Bronchial epithelial cell (primary cell): Measurements from ENCODE around the gene SRXN1. TPM values are rescaled to one million over a fixed set of nuclear protein-coding genes. Genes with fewer than 3 reads are reported as not detected.

Experiments
- DNase-seq: peaks from one replicate; pipeline ENCODE4 v3.0.0-alpha.2; 2010; ENCODE audit warnings: low read depth
- FAIRE-seq: peaks from 2 replicates; lab custom pipeline; 2011; peaks lifted over from hg19 to GRCh38; lab: Jason Lieb, UNC
- H3K27me3 ChIP-seq: 2 replicates; pipeline ENCODE4 v1.5.1; 2011; ENCODE audit warnings: low read length; ENCODE audit not compliant: control insufficient read depth, insufficient read depth
- H3K36me3 ChIP-seq: 2 replicates; pipeline ENCODE4 v1.5.1; 2011; ENCODE audit warnings: low read length; ENCODE audit not compliant: control insufficient read depth, insufficient read depth
- H3K4me3 ChIP-seq: 2 replicates; pipeline ENCODE4 v1.5.1; 2011; ENCODE audit warnings: mild to moderate bottlenecking, low read depth, low read length, control low read depth
- CTCF ChIP-seq: IDR thresholded peaks from 2 replicates; pipeline ENCODE4 v1.5.1; 2011; ENCODE audit warnings: mild to moderate bottlenecking, moderate library complexity, low read length, control low read depth, inconsistent platforms; ENCODE audit not compliant: insufficient read depth, severe bottlenecking
- total RNA-seq: library from RNA; depleted of rRNA; stranded (reverse); fragments of >200 nt; gene quantifications from 2 replicates; pipeline ENCODE4 v1.2.1, GENCODE V29; 2014

Gene SRXN1
- total RNA-seq, 1 donor from 2014 or later = 146 TPM

GRCh38 chr20:689348-689747 is 36.3 kb upstream of the SRXN1 start:
- Histone ChIP-seq H3K36me3 (no peaks in the 10 kb centered on the region), H3K27me3 (no peaks in the 10 kb centered on the region), H3K4me3 (no peak overlapping the region)
- peak; percentile 40 for FAIRE-seq
- no peak for DNase-seq
- TF ChIP-seq CTCF = no peak

GRCh38 chr20:688809-689212 is 35.8 kb upstream of the SRXN1 start:
- FAIRE-seq (no peak), DNase-seq (peak; percentile 13)
- Histone ChIP-seq H3K36me3 (no peaks in the 10 kb centered on the region), H3K4me3 (no peak overlapping the region), H3K27me3 (no peaks in the 10 kb centered on the region)
- no peak for TF ChIP-seq CTCF

- no peaks in the 10 kb centered on the region for H3K36me3 ChIP-seq
- no peak overlapping the region for H3K4me3 ChIP-seq
- no peaks in the 10 kb centered on the region for H3K27me3 ChIP-seq
- FAIRE-seq (peak; percentile 23), DNase-seq (no peak)
- no peak for TF ChIP-seq CTCF
These were observed 34.6 kb upstream of the SRXN1 start for GRCh38 chr20:687468-688203.

- H3K27me3 ChIP-seq = no peaks in the 10 kb centered on the region
- TF ChIP-seq CTCF = no peak
- no peak overlapping the region for H3K4me3 ChIP-seq
These were observed 31.8 kb upstream of the SRXN1 start for GRCh38 chr20:684676-685319.

GRCh38 chr20:682123-682522 is 29.1 kb upstream of the SRXN1 start:
- DNase-seq (no peak), FAIRE-seq (no peak)
- no peak for TF ChIP-seq CTCF
- Histone ChIP-seq H3K36me3 (no peaks in the 10 kb centered on the region), H3K4me3 (no peak overlapping the region), H3K27me3 (peaks cover 2% of the 10 kb centered on the region)

More at GRCh38 chr20:684676-685319, 31.8 kb upstream of the SRXN1 start:
- FAIRE-seq (peak; percentile 23), DNase-seq (no peak)
- H3K36me3 ChIP-seq = no peaks in the 10 kb centered on the region
